ENCODE data around the gene RBFOX1. TPM values are rescaled to one million over a fixed set of nuclear protein-coding genes. Genes with fewer than 3 reads are reported as not detected.
A peak's percentile ranks its signal among the peaks of the same experiment; 100 is the strongest.

RBFOX1 gene
- total RNA-seq, 1 experiment from 2014 or later: not detected

DNA sequence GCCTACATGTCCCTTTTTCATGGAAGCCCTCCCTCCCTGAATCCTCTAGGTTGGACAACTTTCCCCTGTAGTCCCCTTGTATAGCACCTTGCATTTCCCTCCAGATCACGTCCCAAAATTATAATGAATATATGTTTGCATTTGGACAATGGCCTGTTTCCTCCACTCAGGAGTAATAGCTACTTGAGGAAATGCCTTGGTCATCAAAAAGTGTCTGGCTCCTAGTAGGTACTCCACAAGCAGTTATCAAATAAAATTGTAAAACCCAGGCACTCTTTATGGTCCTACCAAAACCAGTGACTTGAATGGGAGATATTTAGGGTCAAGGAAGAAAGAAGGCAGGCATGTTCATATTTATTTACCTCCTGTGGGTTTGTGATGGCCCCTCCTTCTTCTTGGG is 59.6 kb downstream of the RBFOX1 start:
- no peak overlapping the region for H3K27ac ChIP-seq
- no peaks in the 10 kb centered on the region for H3K4me1 ChIP-seq (replicated peaks)
- peaks cover 16% of the 10 kb centered on the region for H3K9me3 ChIP-seq (replicated peaks)
- DNase-seq (ENCODE audit: low read depth in 1 of 2, low spot score in 2 of 2): no peak
- H3K36me3 ChIP-seq: no peaks in the 10 kb centered on the region
- no peak overlapping the region for H3K4me3 ChIP-seq
- no peaks in the 10 kb centered on the region for H3K27me3 ChIP-seq (replicated peaks)

DNA sequence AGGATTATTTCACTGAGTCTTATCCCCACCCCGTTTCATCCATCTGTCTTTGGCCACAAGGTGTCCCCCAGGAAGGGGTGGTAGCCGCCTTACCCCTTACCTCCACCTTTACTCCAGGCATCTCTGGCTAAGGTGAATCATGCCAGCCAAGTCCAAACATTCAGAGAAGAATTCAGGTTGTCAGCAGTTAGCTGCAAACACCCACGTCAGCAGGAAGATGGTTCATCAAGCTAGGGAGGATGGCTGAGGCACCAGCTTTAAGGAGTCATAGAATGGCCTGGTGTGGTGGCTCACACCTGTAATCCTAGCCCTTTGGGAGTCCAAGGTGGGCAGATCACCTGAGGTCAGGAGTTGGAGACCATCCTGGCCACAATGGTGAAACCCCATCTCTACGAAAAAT is 61.0 kb downstream of the RBFOX1 start:
- DNase-seq (ENCODE audit: low read depth in 1 of 2, low spot score in 2 of 2): no peak
- Histone ChIP-seq H3K4me1 (replicated peaks) (no peaks in the 10 kb centered on the region), H3K27ac (no peak overlapping the region), H3K9me3 (replicated peaks) (peaks cover 27% of the 10 kb centered on the region), H3K27me3 (replicated peaks) (no peaks in the 10 kb centered on the region), H3K36me3 (no peaks in the 10 kb centered on the region), H3K4me3 (no peak overlapping the region)

DNA sequence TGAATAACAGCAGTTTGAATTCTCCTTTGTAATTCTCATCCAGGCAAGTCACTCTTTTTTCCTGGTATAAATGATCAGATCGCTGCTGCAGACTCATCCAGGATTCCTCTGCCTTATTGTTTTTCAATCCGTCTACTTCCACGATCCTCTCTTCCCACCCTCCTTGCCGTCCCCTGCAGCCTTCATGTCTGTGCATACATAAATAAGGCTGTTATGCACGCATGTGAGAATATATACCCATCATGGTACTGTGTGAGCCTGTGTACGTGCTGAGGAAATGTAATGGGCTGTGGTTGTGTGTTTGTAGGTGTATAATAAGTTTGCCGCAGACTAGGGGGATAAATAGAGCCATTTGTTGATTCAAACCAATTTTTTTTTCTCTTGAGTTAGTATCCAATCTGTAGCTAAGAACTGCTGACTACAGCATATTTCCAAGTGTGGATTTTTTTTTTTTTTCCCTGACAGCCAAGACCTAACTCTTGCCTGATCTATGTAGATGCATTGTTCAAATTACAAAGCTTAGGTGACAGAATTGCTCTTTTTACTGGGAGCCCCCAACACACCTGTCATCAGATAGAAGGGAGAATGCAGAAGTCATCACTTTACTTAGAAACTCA is 62.2 kb downstream of the RBFOX1 start:
- Histone ChIP-seq H3K9me3 (replicated peaks) (peaks cover 30% of the 10 kb centered on the region), H3K27me3 (replicated peaks) (no peaks in the 10 kb centered on the region), H3K36me3 (no peaks in the 10 kb centered on the region), H3K4me1 (replicated peaks) (no peaks in the 10 kb centered on the region), H3K27ac (no peak overlapping the region), H3K4me3 (no peak overlapping the region)
- DNase-seq (ENCODE audit: low read depth in 1 of 2, low spot score in 2 of 2): no peak

DNA sequence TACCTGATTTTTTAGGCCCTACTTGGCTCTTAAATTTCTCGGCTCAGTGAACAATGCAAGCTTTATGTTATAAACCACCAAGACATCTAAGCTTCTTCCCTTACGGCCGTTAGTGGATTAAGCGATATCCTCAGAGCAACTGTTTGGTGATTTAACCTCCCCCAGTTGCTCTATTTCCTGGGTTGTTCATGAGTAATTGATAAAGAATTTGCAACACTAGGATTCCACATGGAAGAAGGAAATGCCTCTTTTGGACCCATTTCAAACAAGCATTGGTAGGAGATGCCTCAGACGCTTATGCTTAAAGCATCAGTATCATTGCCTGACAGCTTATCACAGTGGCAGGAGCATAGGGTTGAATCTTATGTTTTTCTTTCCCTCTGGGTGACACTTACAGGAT is 65.3 kb downstream of the RBFOX1 start:
- DNase-seq (ENCODE audit: low read depth in 1 of 2, low spot score in 2 of 2): peak in 1 of 2 experiments; percentile 9
- Histone ChIP-seq H3K36me3 (no peaks in the 10 kb centered on the region), H3K27me3 (replicated peaks) (no peaks in the 10 kb centered on the region), H3K4me1 (replicated peaks) (no peaks in the 10 kb centered on the region), H3K9me3 (replicated peaks) (peaks cover 29% of the 10 kb centered on the region), H3K27ac (no peak overlapping the region), H3K4me3 (no peak overlapping the region)

DNA sequence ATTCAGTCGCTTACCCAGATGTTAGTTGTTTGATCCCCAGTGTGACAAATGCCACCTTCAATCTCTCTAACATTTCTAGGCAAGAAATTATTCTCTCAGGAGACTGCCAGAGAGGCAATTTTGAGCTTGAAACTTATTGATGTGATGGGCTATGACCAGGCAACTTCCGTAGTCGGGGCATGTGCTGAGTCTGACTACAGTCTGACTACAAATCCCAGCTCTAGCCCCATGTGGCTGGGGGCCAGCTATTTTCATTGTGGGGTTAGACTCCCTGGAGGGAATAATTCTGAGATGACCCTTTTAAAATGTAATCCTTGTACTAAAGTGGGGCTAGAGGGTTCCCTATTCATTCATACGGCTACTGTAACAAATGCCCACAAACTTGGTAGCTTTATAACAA is 65.9 kb downstream of the RBFOX1 start:
- Histone ChIP-seq H3K4me3 (no peak overlapping the region), H3K36me3 (no peaks in the 10 kb centered on the region), H3K27me3 (replicated peaks) (no peaks in the 10 kb centered on the region), H3K9me3 (replicated peaks) (peaks cover 24% of the 10 kb centered on the region; the same call in 1 of the 2 replicates), H3K27ac (no peak overlapping the region), H3K4me1 (replicated peaks) (no peaks in the 10 kb centered on the region)
- no peak for DNase-seq (ENCODE audit: low read depth in 1 of 2, low spot score in 2 of 2)

DNA sequence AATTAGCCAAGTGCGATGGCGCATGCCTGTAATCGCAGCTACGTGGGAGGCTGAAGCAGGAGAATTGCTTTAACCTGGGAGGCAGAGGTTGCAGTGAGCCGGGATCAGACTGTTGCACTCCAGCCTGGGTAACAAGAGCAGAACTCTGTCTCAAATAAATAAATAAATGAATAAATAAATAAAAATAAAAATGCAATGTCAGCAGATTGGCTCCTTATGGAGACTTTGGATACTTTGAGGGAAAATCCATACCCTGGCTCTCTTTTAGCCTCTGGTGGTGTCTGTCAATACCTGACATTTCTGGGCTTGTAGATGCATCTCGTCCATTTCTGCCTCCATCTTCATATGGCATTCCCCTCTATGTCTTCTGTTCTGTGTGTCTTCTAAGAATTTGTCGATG is 66.7 kb downstream of the RBFOX1 start:
- Histone ChIP-seq H3K4me1 (replicated peaks) (no peaks in the 10 kb centered on the region), H3K4me3 (no peak overlapping the region), H3K27ac (no peak overlapping the region), H3K36me3 (no peaks in the 10 kb centered on the region), H3K9me3 (replicated peaks) (peaks cover 27% of the 10 kb centered on the region), H3K27me3 (replicated peaks) (no peaks in the 10 kb centered on the region)
- DNase-seq (ENCODE audit: low read depth in 1 of 2, low spot score in 2 of 2): no peak

DNA sequence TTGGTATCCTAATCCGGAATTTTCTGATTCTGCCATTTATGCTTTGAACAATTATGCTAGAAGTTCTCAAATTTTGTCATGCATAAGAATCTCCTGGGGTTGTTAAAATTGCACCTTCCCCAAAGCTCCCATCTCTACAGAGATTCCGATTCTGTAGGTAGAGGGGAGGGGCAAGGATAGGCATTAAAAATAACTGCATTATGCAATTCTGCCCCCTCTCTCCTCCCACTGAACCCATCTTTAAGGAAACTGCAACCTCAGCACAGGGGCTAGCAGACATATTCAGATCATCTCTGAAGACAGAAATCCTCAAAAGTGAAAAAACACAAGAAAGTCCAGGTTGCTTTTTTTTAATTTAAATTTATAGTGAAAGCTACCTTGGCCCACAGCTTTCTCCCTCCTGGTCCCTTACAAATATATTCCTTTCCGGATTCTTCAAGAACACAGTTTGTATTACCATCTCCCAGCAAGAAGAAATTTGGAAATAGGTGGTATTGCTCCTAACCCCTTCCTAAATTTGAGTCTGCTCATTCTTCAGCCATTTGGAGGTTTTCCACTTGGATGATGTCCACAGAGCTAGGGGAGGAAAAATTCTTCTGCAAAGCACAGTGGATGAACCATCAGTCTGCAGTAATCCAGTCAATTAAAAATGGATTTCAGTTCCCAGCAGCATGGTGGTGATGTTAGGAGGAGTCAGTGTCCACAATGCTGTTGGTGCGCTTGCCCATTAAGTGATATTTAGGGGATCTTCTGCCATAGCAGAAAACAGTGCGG is 67.7 kb downstream of the RBFOX1 start:
- H3K36me3 ChIP-seq: no peaks in the 10 kb centered on the region
- no peak for DNase-seq (ENCODE audit: low read depth in 1 of 2, low spot score in 2 of 2)
- H3K27me3 ChIP-seq (replicated peaks): no peaks in the 10 kb centered on the region

DNA sequence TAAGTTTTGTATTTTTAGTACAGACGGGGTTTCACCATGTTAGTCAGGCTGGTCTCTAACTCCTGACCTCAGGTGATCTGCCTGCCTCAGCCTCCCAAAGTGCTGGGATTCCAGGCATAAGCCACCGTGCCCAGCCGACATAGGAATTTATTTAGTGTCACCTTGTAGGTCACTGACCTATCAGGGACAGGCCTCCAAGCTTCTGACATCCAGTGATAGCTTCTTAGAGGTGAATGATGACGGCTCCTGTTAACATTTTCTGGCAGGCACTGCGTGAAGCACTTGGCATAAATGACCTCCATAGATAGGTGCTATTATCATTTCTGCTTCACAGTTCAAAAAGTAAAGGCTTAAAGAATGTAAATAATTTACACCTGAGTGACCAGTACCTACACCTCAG is 71.6 kb downstream of the RBFOX1 start:
- Histone ChIP-seq H3K36me3 (no peaks in the 10 kb centered on the region), H3K4me3 (no peak overlapping the region), H3K9me3 (replicated peaks) (peaks cover 13% of the 10 kb centered on the region), H3K27me3 (replicated peaks) (no peaks in the 10 kb centered on the region), H3K4me1 (replicated peaks) (no peaks in the 10 kb centered on the region), H3K27ac (no peak overlapping the region)
- no peak for DNase-seq (ENCODE audit: low read depth in 1 of 2, low spot score in 2 of 2)

More for the DNA sequence above, 67.7 kb downstream of the RBFOX1 start:
- H3K4me3 ChIP-seq: no peak overlapping the region
- H3K9me3 ChIP-seq (replicated peaks): peaks cover 25% of the 10 kb centered on the region
- H3K4me1 ChIP-seq (replicated peaks): no peaks in the 10 kb centered on the region
- no peak overlapping the region for H3K27ac ChIP-seq

DNA sequence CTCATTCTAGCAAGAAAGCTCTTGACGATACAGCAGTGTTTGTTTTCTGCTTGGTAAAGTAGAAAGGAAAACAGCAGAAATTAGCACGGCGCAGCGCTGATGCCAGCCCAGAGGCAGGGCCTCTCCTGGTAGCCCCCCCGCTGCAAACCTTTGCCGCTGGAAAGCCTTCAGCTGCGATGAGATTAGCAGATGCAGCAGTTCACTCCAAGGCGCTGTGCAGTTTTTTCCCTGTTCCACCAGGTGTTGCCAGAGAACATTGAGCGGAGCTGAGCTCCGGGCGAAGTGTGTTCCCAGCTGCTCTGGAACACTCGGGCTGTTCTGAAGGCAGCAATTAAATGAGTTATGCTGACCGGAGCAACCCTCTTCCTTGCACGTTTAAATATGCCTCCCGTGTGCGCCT is 72.5 kb downstream of the RBFOX1 start:
- DNase-seq (ENCODE audit: low read depth in 1 of 2, low spot score in 2 of 2): no peak
- H3K27me3 ChIP-seq (replicated peaks): no peaks in the 10 kb centered on the region
- H3K36me3 ChIP-seq: no peaks in the 10 kb centered on the region
- H3K27ac ChIP-seq: no peak overlapping the region
- H3K4me3 ChIP-seq: no peak overlapping the region
- peaks cover 8% of the 10 kb centered on the region for H3K9me3 ChIP-seq (replicated peaks)
- no peaks in the 10 kb centered on the region for H3K4me1 ChIP-seq (replicated peaks)

DNA sequence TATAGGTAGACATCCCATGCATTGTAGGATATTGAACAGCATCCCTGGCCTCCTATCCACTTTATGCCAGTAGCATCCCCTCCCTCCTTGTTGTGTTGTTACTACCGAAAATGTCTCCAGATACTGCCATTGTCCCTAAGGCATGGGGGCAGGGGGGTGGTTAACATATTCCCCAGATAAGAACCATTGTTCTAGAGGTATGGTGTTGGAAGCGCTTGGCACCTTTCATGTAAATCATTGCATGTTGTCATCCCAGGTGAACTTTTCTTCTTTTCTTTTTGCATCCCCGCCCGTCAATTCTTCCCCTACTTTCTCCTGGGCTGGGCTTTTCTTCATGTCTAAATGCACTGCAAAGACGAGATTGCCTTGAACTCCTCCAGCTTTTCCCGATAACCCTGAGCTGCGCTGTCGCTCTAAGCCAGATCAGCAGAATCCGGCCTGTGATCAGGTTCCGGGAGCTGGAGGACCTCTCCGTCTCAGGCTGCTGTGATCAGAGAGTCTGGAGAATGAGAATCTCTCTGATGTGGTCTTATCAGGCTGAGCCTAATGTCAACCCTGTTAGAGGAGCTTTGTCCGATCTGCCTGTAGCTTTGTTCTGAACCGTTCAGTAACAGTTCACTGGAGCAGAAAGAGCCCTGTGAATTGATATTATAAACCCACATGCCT is 76.2 kb downstream of the RBFOX1 start:
- Histone ChIP-seq H3K27ac (no peak overlapping the region), H3K4me1 (replicated peaks) (no peaks in the 10 kb centered on the region), H3K4me3 (no peak overlapping the region), H3K9me3 (replicated peaks) (peaks cover 4% of the 10 kb centered on the region), H3K27me3 (replicated peaks) (no peaks in the 10 kb centered on the region), H3K36me3 (no peaks in the 10 kb centered on the region)
- DNase-seq (ENCODE audit: low read depth in 1 of 2, low spot score in 2 of 2): no peak

DNA sequence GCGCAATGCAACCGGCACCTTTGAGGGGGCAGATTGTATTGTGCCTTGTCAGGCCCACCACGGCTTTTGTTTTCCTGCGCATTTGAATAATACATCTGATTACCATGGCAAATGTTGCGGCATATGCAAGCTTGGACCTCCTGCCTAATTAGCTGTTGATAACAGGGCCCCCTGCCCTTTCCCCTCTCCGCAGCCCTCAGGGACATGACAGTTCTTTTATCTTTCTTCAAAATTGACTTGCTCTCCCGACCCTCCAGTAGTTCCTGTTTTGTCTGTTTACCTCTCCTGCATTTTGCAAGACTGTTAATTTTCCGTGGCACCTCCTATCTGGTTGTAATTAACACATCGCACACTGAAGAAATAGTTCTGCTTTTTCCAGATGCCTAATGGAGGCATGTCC is 86.8 kb downstream of the RBFOX1 start:
- H3K4me1 ChIP-seq (replicated peaks): no peaks in the 10 kb centered on the region

DNA sequence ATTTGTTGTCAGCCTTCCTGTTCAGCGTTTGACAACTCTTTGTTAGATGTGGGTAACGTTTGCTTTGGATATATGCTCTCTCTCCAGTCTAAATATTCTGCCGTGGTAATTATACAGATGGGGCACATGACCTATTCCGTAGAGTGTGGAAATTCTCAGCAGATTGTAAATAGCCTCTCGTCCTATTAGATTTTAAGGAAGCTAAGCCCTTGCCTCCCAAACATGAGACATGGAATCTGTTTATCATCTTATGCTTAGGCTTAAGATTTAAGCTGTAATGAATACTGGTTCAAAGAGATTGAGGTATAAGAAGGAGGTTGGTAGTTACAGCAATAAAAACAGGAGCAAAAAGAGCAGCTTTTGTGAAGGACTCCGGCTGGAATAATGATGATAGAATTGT is 87.4 kb downstream of the RBFOX1 start:
- Histone ChIP-seq H3K36me3 (no peaks in the 10 kb centered on the region), H3K4me1 (replicated peaks) (no peaks in the 10 kb centered on the region), H3K27me3 (replicated peaks) (no peaks in the 10 kb centered on the region), H3K4me3 (no peak overlapping the region), H3K9me3 (replicated peaks) (no peaks in the 10 kb centered on the region), H3K27ac (no peak overlapping the region)
- no peak for DNase-seq (ENCODE audit: low read depth in 1 of 2, low spot score in 2 of 2)

More for the DNA sequence above, 86.8 kb downstream of the RBFOX1 start:
- H3K27ac ChIP-seq: no peak overlapping the region
- H3K36me3 ChIP-seq: no peaks in the 10 kb centered on the region
- DNase-seq (ENCODE audit: low read depth in 1 of 2, low spot score in 2 of 2): no peak
- H3K4me3 ChIP-seq: no peak overlapping the region
- no peaks in the 10 kb centered on the region for H3K27me3 ChIP-seq (replicated peaks)
- H3K9me3 ChIP-seq (replicated peaks): no peaks in the 10 kb centered on the region

DNA sequence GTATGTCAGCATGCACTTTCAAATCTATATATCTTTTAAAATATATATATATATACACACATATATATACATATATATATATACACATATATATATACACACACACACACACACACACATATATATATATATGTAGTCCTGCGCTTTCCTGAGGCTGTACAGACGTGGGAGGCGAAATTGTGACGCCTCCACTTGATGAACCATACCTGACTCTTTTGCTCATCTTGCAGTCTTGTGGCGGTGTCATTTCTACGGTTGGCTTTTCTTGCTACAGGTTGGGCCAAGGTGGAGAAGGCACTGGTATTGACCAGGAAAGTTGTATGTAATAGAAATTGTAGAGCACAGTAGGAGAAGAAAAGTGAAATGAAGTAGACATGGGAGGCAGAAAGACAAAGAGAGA is 88.2 kb downstream of the RBFOX1 start:
- H3K4me1 ChIP-seq (replicated peaks): no peaks in the 10 kb centered on the region
- no peaks in the 10 kb centered on the region for H3K9me3 ChIP-seq (replicated peaks)
- no peaks in the 10 kb centered on the region for H3K36me3 ChIP-seq
- no peak overlapping the region for H3K27ac ChIP-seq
- H3K27me3 ChIP-seq (replicated peaks): no peaks in the 10 kb centered on the region
- no peak for DNase-seq (ENCODE audit: low read depth in 1 of 2, low spot score in 2 of 2)
- no peak overlapping the region for H3K4me3 ChIP-seq

DNA sequence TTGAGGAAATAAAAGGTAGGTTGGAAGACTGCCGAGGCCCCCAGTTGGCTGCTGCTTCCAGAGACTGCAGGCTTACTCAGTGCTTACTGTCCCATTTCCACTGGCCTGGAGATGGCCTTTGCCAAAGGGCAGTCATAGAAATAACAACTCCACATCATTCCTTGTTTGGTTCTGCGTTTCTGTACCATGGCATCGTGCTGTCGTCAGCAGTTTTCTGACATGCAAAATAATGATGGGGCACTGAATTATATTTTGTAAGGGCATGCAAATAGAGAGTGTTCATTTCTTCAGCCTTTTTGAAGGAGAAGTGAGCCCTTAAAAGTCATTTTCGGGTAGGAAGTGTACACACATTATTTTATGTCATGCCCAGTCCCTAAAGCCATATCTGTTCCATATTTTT is 88.9 kb downstream of the RBFOX1 start:
- no peaks in the 10 kb centered on the region for H3K27me3 ChIP-seq (replicated peaks)
- no peak overlapping the region for H3K4me3 ChIP-seq
- no peaks in the 10 kb centered on the region for H3K9me3 ChIP-seq (replicated peaks)
- no peak for DNase-seq (ENCODE audit: low read depth in 1 of 2, low spot score in 2 of 2)
- no peak overlapping the region for H3K27ac ChIP-seq
- H3K36me3 ChIP-seq: no peaks in the 10 kb centered on the region
- no peaks in the 10 kb centered on the region for H3K4me1 ChIP-seq (replicated peaks)
